ENCODE results near the gene TMPO. TPM values are rescaled to one million over a fixed set of nuclear protein-coding genes. Genes with fewer than 3 reads are reported as not detected.

TMPO gene
- total RNA-seq, 1 experiment from 2014 or later, result 202 TPM

GRCh38 chr12:98559666-98560065 lies 44.3 kb downstream of the TMPO start:
- no peak overlapping the region for H3K27ac ChIP-seq (ENCODE audit: insufficient read length, low read depth, low read length)
- no CpG with 5 or more reads among the region's 1 CpG for WGBS (ENCODE audit: extremely low coverage, insufficient read length, low lambda C conversion rate)
- no peak overlapping the region for H3K23ac ChIP-seq (ENCODE audit: insufficient read length, low read depth, low read length)
- H3K14ac ChIP-seq (ENCODE audit: insufficient read depth, low read length), result no peak overlapping the region
- no peak overlapping the region for H3K4ac ChIP-seq (ENCODE audit: low read depth, low read length)
- H3K9me3 Mint-ChIP-seq, result no peaks in the 10 kb centered on the region
- no peak overlapping the region for H2BK5ac ChIP-seq (ENCODE audit: insufficient read length, low read length)
- no peak overlapping the region for H3K18ac ChIP-seq (ENCODE audit: insufficient read length, low read depth, low read length)
- H3T11ph ChIP-seq (ENCODE audit: low read length), result no peak overlapping the region
- no peaks in the 10 kb centered on the region for H3K27me3 ChIP-seq (ENCODE audit: insufficient read depth, low read length)
- H4K20me1 ChIP-seq (ENCODE audit: control insufficient read depth, insufficient read depth, insufficient read length), result no peaks in the 10 kb centered on the region
- H3K36me3 Mint-ChIP-seq (ENCODE audit: insufficient read depth in 1 of 3, low read depth in 3 of 3), result no peaks in the 10 kb centered on the region
- no peaks in the 10 kb centered on the region for H3K9me3 ChIP-seq (ENCODE audit: control insufficient read depth, low read depth, low read length)
- H3K9ac ChIP-seq (ENCODE audit: extremely low read depth, insufficient read length, low read length), result no peak overlapping the region
- DNase-seq, result no peak
- H3K4me1 Mint-ChIP-seq, result no peaks in the 10 kb centered on the region
- H2BK20ac ChIP-seq (ENCODE audit: low read depth, low read length, poor library complexity, severe bottlenecking), result no peak overlapping the region
- no peak overlapping the region for H3K4me3 Mint-ChIP-seq
- no peak overlapping the region for H2AFZ ChIP-seq (ENCODE audit: low read length)
- no peak overlapping the region for H4K5ac ChIP-seq (ENCODE audit: insufficient read length, low read depth, low read length)
- H3K27ac Mint-ChIP-seq, result no peak overlapping the region
- H2BK15ac ChIP-seq (ENCODE audit: low read depth, low read length), result no peak overlapping the region
- no peak overlapping the region for H2BK12ac ChIP-seq (ENCODE audit: insufficient read length, low read depth, low read length)
- TF ChIP-seq CTCF (conservative IDR thresholded peaks at IDR 0.05), result no peak
- no peaks in the 10 kb centered on the region for H3K23me2 ChIP-seq (ENCODE audit: insufficient read length, low read depth, low read length, poor library complexity, severe bottlenecking)
- H3K4me2 ChIP-seq (ENCODE audit: insufficient read depth, insufficient read length, low read length), result no peak overlapping the region
- H2AK5ac ChIP-seq (ENCODE audit: insufficient read length, low read length), result no peak overlapping the region
- no peaks in the 10 kb centered on the region for H3K4me1 ChIP-seq (ENCODE audit: insufficient read depth, low read length)
- H2BK120ac ChIP-seq (ENCODE audit: low read depth, low read length, poor library complexity, severe bottlenecking), result no peak overlapping the region
- H3K79me1 ChIP-seq (ENCODE audit: insufficient read depth, low read depth, low read length, poor library complexity, severe bottlenecking), result no peaks in the 10 kb centered on the region
- no peaks in the 10 kb centered on the region for H3K27me3 Mint-ChIP-seq (ENCODE audit: low read depth)
- H3K79me2 ChIP-seq (ENCODE audit: insufficient read depth, low read length), result no peaks in the 10 kb centered on the region
- no peak overlapping the region for H3K56ac ChIP-seq (ENCODE audit: insufficient read length, low read depth, low read length)
- no peak overlapping the region for H4K8ac ChIP-seq (replicated peaks; ENCODE audit: insufficient read length, low read depth, low read length)
- no peak overlapping the region for H4K91ac ChIP-seq (ENCODE audit: insufficient read length, low read depth, low read length)
